H1 (cell line): ENCODE data around the gene MNAT1. TPM values are rescaled to one million over a fixed set of nuclear protein-coding genes. Genes with fewer than 3 reads are reported as not detected.

ENCODE experiments used
- CHD7 ChIP-seq: fragments of 300-600 bp; sonication (generic); IDR thresholded peaks from 2 replicates; pipeline ENCODE4 v1.7.1; 2012; ENCODE audit warnings: low read length, moderate library complexity, mild to moderate bottlenecking, inconsistent platforms; ENCODE audit not compliant: insufficient replicate concordance
- CTBP2 ChIP-seq: IDR thresholded peaks from 2 replicates; pipeline ENCODE4 v1.7.0; 2011; ENCODE audit warnings: borderline replicate concordance, mild to moderate bottlenecking, moderate library complexity, mixed read lengths, low read length; ENCODE audit not compliant: insufficient read depth, insufficient read length
- FOSL1 ChIP-seq: IDR thresholded peaks from 2 replicates; pipeline ENCODE4 v1.6.1; 2011; ENCODE audit warnings: mild to moderate bottlenecking, low read depth, low read length, moderate library complexity; ENCODE audit not compliant: insufficient read depth
- NANOG ChIP-seq: IDR thresholded peaks from 2 replicates; pipeline ENCODE4 v1.6.1; 2011; ENCODE audit warnings: low read length, low read depth, mild to moderate bottlenecking, inconsistent platforms; ENCODE audit not compliant: insufficient read depth, poor library complexity, severe bottlenecking
- RXRA ChIP-seq: IDR thresholded peaks from 2 replicates; pipeline ENCODE4 v1.6.1; 2011; ENCODE audit warnings: low read depth, mild to moderate bottlenecking, low read length, moderate library complexity; ENCODE audit not compliant: insufficient read depth
- SIRT6 ChIP-seq: IDR thresholded peaks from one replicate; pipeline ENCODE4 v1.7.1; 2012; ENCODE audit warnings: low read length, inconsistent platforms
- ZNF274 ChIP-seq: IDR thresholded peaks from 2 replicates; pipeline ENCODE4 v1.7.0; 2012; ENCODE audit warnings: low read length, borderline replicate concordance; ENCODE audit errors: extremely low read depth
- polyA plus RNA-seq, 7 experiments: library from polyadenylated mRNA; depleted of rRNA in 3 of 7; stranded (reverse) in 5 of 7; unstranded in 2 of 7; fragments of >200 nt in 5 of 7; fragments of 200-250 nt in 2 of 7; gene quantifications; 1 replicate in 5 of 7; 2 replicates in 1 of 7; 4 replicates in 1 of 7; pipeline versions ENCODE4 v1.2.1 to v1.2.3, GENCODE V29; 2011 to 2013; ENCODE audit warnings: missing spikeins in 2 of 7, mixed read lengths in 2 of 7
- total RNA-seq: library from RNA; stranded (reverse); fragmentation: NEBNext Ultra II Directional; extraction: Animal tissue kit (Norgen Biotek cat#: 25700); gene quantifications from 2 replicates; pipeline ENCODE4 v1.2.1, GENCODE V29; 2021

The MNAT1 gene
- total and polyA plus RNA-seq, 2 of the 8 experiments (the other 6 are each of a cell fraction or from before 2014, with no cell fraction given): 34.7 to 52.1 TPM

GRCh38 chr14:60956632-60957031, 222.1 kb downstream of the MNAT1 start (continued):
- TF ChIP-seq CHD7 (no peak), NANOG (no peak), SIRT6 (no peak), CTBP2 (no peak), FOSL1 (no peak), RXRA (no peak), ZNF274 (no peak)
